ENCODE results near the gene KRTAP2-3. TPM values are rescaled to one million over a fixed set of nuclear protein-coding genes. Genes with fewer than 3 reads are reported as not detected.

Gene KRTAP2-3
- total RNA-seq, 1 donor from 2014 or later, result 7.1 TPM

GRCh38 chr17:41009936-41010335 is 50.0 kb downstream of the KRTAP2-3 start:
- no peak for FAIRE-seq
- Histone ChIP-seq H3K4me1 (ENCODE audit: insufficient read depth, low read length) (no peaks in the 10 kb centered on the region), H3K9ac (ENCODE audit: low read length) (no peak overlapping the region), H4K20me1 (ENCODE audit: insufficient read depth, low read length) (no peaks in the 10 kb centered on the region), H3K79me2 (ENCODE audit: insufficient read depth, low read length) (no peaks in the 10 kb centered on the region), H2AFZ (ENCODE audit: low read depth, low read length) (no peak overlapping the region), H3K36me3 (ENCODE audit: insufficient read depth, low read length) (no peaks in the 10 kb centered on the region), H3K27ac (ENCODE audit: low read depth, low read length) (no peak overlapping the region), H3K27me3 (ENCODE audit: insufficient read depth, low read length) (no peaks in the 10 kb centered on the region), H3K4me2 (ENCODE audit: low read length) (no peak overlapping the region), H3K9me3 (ENCODE audit: insufficient read depth, low read depth, low read length) (no peaks in the 10 kb centered on the region), H3K4me3 (ENCODE audit: insufficient read depth, low read depth, low read length) (no peak overlapping the region)
- no peak for DNase-seq (ENCODE audit: low read depth)
- no peak overlapping the region for H3K27ac Mint-ChIP-seq (ENCODE audit: unreplicated experiment)
- H3K4me1 Mint-ChIP-seq (ENCODE audit: low read depth, unreplicated experiment), result no peaks in the 10 kb centered on the region
- no peaks in the 10 kb centered on the region for H3K36me3 Mint-ChIP-seq (ENCODE audit: low read depth, unreplicated experiment)
- TF ChIP-seq EZH2 (IDR thresholded peaks at IDR 0.05; ENCODE audit: insufficient read depth, low read length) (no peak), CTCF (IDR thresholded peaks at IDR 0.05; ENCODE audit: insufficient read depth, low read depth, low read length) (no peak)
- no peak overlapping the region for H3K4me3 Mint-ChIP-seq (ENCODE audit: unreplicated experiment)
- H3K27me3 Mint-ChIP-seq (ENCODE audit: low read depth, unreplicated experiment), result peaks cover 2% of the 10 kb centered on the region
- no peaks in the 10 kb centered on the region for H3K9me3 Mint-ChIP-seq (ENCODE audit: unreplicated experiment)

GRCh38 chr17:41009301-41009760 is 50.6 kb downstream of the KRTAP2-3 start:
- H3K36me3 ChIP-seq (ENCODE audit: insufficient read depth, low read length), result no peaks in the 10 kb centered on the region
- H3K27me3 Mint-ChIP-seq (ENCODE audit: low read depth, unreplicated experiment), result peaks cover 2% of the 10 kb centered on the region
- H3K36me3 Mint-ChIP-seq (ENCODE audit: low read depth, unreplicated experiment), result no peaks in the 10 kb centered on the region
- H3K4me2 ChIP-seq (ENCODE audit: low read length), result no peak overlapping the region
- no peaks in the 10 kb centered on the region for H3K9me3 Mint-ChIP-seq (ENCODE audit: unreplicated experiment)
- no peak for TF ChIP-seq CTCF (IDR thresholded peaks at IDR 0.05; ENCODE audit: insufficient read depth, low read depth, low read length)
- TF ChIP-seq EZH2 (IDR thresholded peaks at IDR 0.05; ENCODE audit: insufficient read depth, low read length), result no peak
- FAIRE-seq, result peak; percentile 26
- H3K4me3 Mint-ChIP-seq (ENCODE audit: unreplicated experiment), result no peak overlapping the region
- no peaks in the 10 kb centered on the region for H4K20me1 ChIP-seq (ENCODE audit: insufficient read depth, low read length)
- H3K27me3 ChIP-seq (ENCODE audit: insufficient read depth, low read length), result no peaks in the 10 kb centered on the region
- no peak overlapping the region for H2AFZ ChIP-seq (ENCODE audit: low read depth, low read length)
- no peak for DNase-seq (ENCODE audit: low read depth)
- no peak overlapping the region for H3K9ac ChIP-seq (ENCODE audit: low read length)
- H3K9me3 ChIP-seq (ENCODE audit: insufficient read depth, low read depth, low read length), result no peaks in the 10 kb centered on the region
- no peaks in the 10 kb centered on the region for H3K4me1 Mint-ChIP-seq (ENCODE audit: low read depth, unreplicated experiment)
- no peak overlapping the region for H3K27ac ChIP-seq (ENCODE audit: low read depth, low read length)
- H3K79me2 ChIP-seq (ENCODE audit: insufficient read depth, low read length), result no peaks in the 10 kb centered on the region
- H3K4me3 ChIP-seq (ENCODE audit: insufficient read depth, low read depth, low read length), result no peak overlapping the region
- no peaks in the 10 kb centered on the region for H3K4me1 ChIP-seq (ENCODE audit: insufficient read depth, low read length)
- H3K27ac Mint-ChIP-seq (ENCODE audit: unreplicated experiment), result no peak overlapping the region

Other genes starting within 250 kb of the KRTAP2-3 start
- gene KRT10, start 237.5 kb downstream of the KRTAP2-3 start, total RNA-seq, result 49.7 and 50.6 TPM in 2 replicates
- gene KRT12, start 192.9 kb downstream of the KRTAP2-3 start, total RNA-seq, result not detected in 2 replicates
- gene KRT20, start 174.9 kb downstream of the KRTAP2-3 start, total RNA-seq, result not detected in 2 replicates
- gene KRT23, start 122.5 kb downstream of the KRTAP2-3 start, total RNA-seq, result not detected in 2 replicates
- not detected in 2 replicates for gene KRT39, start 93.2 kb downstream of the KRTAP2-3 start, total RNA-seq
- not detected in 2 replicates for gene KRT40, start 75.8 kb downstream of the KRTAP2-3 start, total RNA-seq
- not detected in 2 replicates for gene KRTAP3-3, start 66.0 kb downstream of the KRTAP2-3 start, total RNA-seq
- gene KRTAP3-2, start 60.2 kb downstream of the KRTAP2-3 start, total RNA-seq, result not detected in 2 replicates
- not detected in 2 replicates for gene KRTAP3-1, start 51.0 kb downstream of the KRTAP2-3 start, total RNA-seq
- gene KRTAP1-5, start 32.9 kb downstream of the KRTAP2-3 start, total RNA-seq, result not detected in 2 replicates
- gene KRTAP1-4, start 29.9 kb downstream of the KRTAP2-3 start, total RNA-seq, result not detected in 2 replicates
- gene KRTAP1-3, start 25.2 kb downstream of the KRTAP2-3 start, total RNA-seq, result not detected in 2 replicates
- gene KRTAP1-1, start 18.7 kb downstream of the KRTAP2-3 start, total RNA-seq, result not detected in 2 replicates
- gene KRTAP2-1, start 12.8 kb downstream of the KRTAP2-3 start, total RNA-seq, result not detected in 2 replicates
- gene KRTAP2-2, start 4.9 kb downstream of the KRTAP2-3 start, total RNA-seq, result not detected in 2 replicates
- not detected in 2 replicates for gene KRTAP2-4, start 5.8 kb upstream of the KRTAP2-3 start, total RNA-seq
- gene KRTAP4-7, start 24.0 kb upstream of the KRTAP2-3 start, total RNA-seq, result not detected in 2 replicates
- not detected in 2 replicates for gene KRTAP4-8, start 38.0 kb upstream of the KRTAP2-3 start, total RNA-seq
- not detected in 2 replicates for gene KRTAP4-16, start 42.1 kb upstream of the KRTAP2-3 start, total RNA-seq
- gene KRTAP4-9, start 45.3 kb upstream of the KRTAP2-3 start, total RNA-seq, result not detected in 2 replicates
- gene KRTAP4-11, start 58.3 kb upstream of the KRTAP2-3 start, total RNA-seq, result not detected in 2 replicates
- not detected in 2 replicates for gene KRTAP4-12, start 64.1 kb upstream of the KRTAP2-3 start, total RNA-seq
- not detected in 2 replicates for gene KRTAP4-6, start 80.4 kb upstream of the KRTAP2-3 start, total RNA-seq
- gene KRTAP4-5, start 89.7 kb upstream of the KRTAP2-3 start, total RNA-seq, result not detected in 2 replicates
- not detected in 2 replicates for gene KRTAP4-4, start 100.6 kb upstream of the KRTAP2-3 start, total RNA-seq
- gene KRTAP4-3, start 108.1 kb upstream of the KRTAP2-3 start, total RNA-seq, result not detected in 2 replicates
- gene KRTAP4-2, start 118.1 kb upstream of the KRTAP2-3 start, total RNA-seq, result not detected in 2 replicates
- gene KRTAP4-1, start 124.8 kb upstream of the KRTAP2-3 start, total RNA-seq, result not detected in 2 replicates
- not detected in 2 replicates for gene KRTAP9-1, start 129.8 kb upstream of the KRTAP2-3 start, total RNA-seq
- not detected in 2 replicates for gene KRTAP9-2, start 166.5 kb upstream of the KRTAP2-3 start, total RNA-seq
- not detected in 2 replicates for gene KRTAP9-3, start 172.3 kb upstream of the KRTAP2-3 start, total RNA-seq
- not detected in 2 replicates for gene KRTAP9-8, start 177.9 kb upstream of the KRTAP2-3 start, total RNA-seq
- not detected in 2 replicates for gene KRTAP9-4, start 189.6 kb upstream of the KRTAP2-3 start, total RNA-seq
- gene KRTAP9-9, start 195.3 kb upstream of the KRTAP2-3 start, total RNA-seq, result not detected in 2 replicates
- not detected in 2 replicates for gene KRTAP9-6, start 205.3 kb upstream of the KRTAP2-3 start, total RNA-seq
- not detected in 2 replicates for gene KRTAP9-7, start 215.6 kb upstream of the KRTAP2-3 start, total RNA-seq
- gene KRTAP29-1, start 242.7 kb upstream of the KRTAP2-3 start, total RNA-seq, result not detected in 2 replicates
- gene KRTAP16-1, start 249.2 kb upstream of the KRTAP2-3 start, total RNA-seq, result not detected in 2 replicates